Stimulated activated naive CD8-positive, alpha-beta T cell treated with anti-CD3 and anti-CD28 coated beads, Interleukin-15, amount 100 ng/mL, for 72 hours (primary cell): Measurements from ENCODE around the gene CD38.
"Not testable (repeated sequence)": the region's sequence is repeated elsewhere in the genome, so short reads cannot be mapped to it uniquely, and the experiment has no call there.

ENCODE experiments used
- ATAC-seq: fragments of 150-1000 bp; cut with Tn5 transposase; 2 replicates; pipeline ENCODE4 v1.10.0; 2021; ENCODE audit warnings: mild to moderate bottlenecking, moderate library complexity
- DNase-seq, 2 donors: peaks; one replicate each; pipeline ENCODE4 v3.0.0; 2021 to 2022
- H3K27ac Mint-ChIP-seq, 2 donors: one replicate each; pipeline ENCODE4 v1.8.0; 2022; ENCODE audit warnings: mild to moderate bottlenecking in 2 of 2, mixed read lengths in 2 of 2, moderate library complexity in 2 of 2
- H3K27me3 Mint-ChIP-seq: one replicate; pipeline ENCODE4 v1.8.0; 2022; ENCODE audit warnings: mixed read lengths
- H3K4me1 Mint-ChIP-seq: one replicate; pipeline ENCODE4 v1.8.0; 2022; ENCODE audit warnings: mild to moderate bottlenecking, mixed read lengths
- H3K4me3 Mint-ChIP-seq, 2 donors: one replicate each; pipeline ENCODE4 v1.8.0; 2022; ENCODE audit warnings: mild to moderate bottlenecking in 2 of 2, mixed read lengths in 2 of 2, moderate library complexity in 1 of 2
- H3K9me3 Mint-ChIP-seq, 2 donors: one replicate each; pipeline ENCODE4 v1.8.0; 2022; ENCODE audit warnings: mixed read lengths in 2 of 2

Gene CD38

DNA sequence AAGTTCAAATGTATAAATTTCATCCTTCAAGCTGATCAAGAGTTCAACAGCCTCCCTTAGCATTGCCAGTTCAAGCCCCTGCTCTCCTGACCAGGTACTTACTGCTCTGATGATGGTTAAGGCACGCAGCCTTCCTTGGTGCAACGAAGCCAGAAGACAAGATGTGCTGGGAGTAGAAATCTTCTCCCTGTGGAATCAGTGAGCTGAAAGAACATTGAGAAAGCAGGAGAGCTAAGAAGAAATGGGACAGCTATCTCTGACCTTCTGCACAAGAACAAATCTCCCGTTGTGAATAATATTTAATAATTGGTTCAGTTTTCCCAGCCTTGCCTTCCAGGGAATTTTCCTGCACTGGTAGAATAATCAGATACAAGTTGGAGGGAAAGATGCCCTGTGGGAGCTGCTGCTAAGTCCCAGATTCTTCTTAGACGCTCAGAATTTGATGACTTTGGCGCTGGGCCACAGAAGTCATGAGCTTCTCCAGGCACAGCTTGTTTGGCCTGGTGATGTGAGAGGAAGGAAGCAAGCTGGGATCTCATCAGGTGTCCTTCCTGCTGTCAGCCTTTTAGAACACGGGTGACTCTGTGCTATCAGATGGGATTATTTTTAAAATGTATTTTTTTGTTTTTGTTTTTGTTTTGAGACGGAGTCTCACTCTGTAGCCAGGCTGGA is 77.8 kb downstream of the CD38 start:
- ATAC-seq (no peak), DNase-seq (no peak)
- Mint-ChIP-seq H3K27ac (peak overlapping the region in 1 of 2 donors; percentile 72), H3K4me3 (no peak overlapping the region), H3K27me3 (peaks cover 7% of the 10 kb centered on the region), H3K9me3 (no peaks in the 10 kb centered on the region), H3K4me1 (no peaks in the 10 kb centered on the region)

DNA sequence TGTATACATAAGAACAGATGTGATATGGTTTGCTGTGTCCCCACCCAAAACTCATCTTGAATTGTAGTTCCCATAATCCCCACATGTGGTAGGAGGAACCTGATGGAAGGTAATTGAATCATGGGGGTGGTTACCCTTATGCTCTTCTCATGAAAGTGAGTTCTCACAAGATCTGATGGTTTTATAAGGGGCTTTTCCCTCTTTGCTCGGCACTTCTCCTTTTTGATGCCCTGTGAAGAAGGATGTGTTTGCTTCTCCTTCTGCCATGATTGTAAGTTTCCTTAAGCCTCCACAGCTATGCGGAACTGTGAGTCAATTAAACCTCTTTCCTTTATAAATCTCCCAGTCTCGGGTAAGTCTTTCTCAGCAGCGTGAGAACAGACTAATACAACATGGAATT is 83.1 kb downstream of the CD38 start:
- not testable (repeated sequence) for DNase-seq, H3K9me3 Mint-ChIP-seq, H3K4me3 Mint-ChIP-seq, H3K27ac Mint-ChIP-seq, ATAC-seq, H3K4me1 Mint-ChIP-seq
- H3K27me3 Mint-ChIP-seq = peaks cover 13% of the 10 kb centered on the region

DNA sequence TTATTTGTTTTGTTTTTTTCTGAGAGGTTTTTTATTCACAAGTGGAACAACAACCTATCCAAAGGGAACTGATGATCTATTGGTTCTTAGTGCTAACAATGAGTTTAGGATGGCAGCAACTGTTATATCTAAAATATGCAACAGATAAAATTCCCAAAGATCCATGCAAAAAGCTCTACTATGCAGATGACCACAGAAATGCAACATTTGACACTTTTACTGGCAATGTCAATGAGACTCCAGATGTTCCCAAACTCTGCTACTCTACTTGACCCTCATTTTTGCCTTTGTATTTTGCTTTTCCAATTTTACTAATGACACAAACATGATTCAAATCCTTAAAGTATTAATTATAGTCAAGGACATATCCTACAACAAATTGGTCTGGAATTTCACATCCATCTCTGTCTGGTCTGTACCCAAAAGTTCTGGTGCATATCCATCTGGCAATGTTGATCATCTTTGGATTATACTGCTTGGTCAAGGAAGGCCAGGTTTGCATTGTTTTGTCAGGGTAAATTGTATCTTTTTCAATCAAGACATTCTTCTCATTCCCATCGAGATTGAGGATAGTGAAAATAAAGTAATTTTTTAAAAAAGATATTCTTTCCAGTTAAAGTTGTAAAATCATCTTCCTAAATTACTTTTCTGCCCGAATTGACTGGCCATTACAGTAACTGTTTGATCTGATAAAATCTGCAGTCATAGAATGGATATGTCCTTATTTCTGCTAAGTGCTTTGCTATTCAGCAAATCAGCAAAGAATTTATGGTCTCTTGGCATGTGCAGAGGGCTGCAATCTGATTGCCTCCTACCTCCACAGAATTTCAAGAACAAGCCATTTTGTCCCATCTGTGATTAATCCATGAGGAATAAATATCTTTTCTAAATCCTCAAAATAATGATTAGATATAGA is 86.8 kb downstream of the CD38 start:
- Mint-ChIP-seq H3K27ac (no peak overlapping the region), H3K4me3 (no peak overlapping the region), H3K9me3 (no peaks in the 10 kb centered on the region), H3K4me1 (peaks cover 6% of the 10 kb centered on the region), H3K27me3 (peaks cover 6% of the 10 kb centered on the region)
- DNase-seq = no peak
- ATAC-seq = no peak

DNA sequence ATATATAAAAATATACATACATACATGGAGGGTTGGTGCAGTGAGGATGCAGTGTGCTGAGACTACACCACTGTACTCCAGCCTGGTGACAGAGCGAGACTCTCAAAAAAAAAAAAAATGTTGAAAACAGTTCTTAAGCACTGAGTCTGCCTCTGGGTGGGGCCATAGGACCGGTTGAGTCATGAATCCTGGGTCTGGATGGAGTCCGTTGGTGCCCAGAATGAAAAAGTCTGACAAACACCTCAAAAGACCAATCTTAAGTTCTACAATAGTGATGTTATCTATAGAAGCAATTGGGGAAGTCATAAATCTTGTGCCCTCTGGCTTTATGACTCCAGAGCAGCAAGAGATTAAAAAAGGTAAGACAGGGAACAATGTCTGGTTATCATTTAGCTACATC is 90.0 kb downstream of the CD38 start:
- ATAC-seq = peak; percentile 50
- H3K4me3 Mint-ChIP-seq = no peak overlapping the region
- peaks cover 6% of the 10 kb centered on the region for H3K4me1 Mint-ChIP-seq
- H3K27me3 Mint-ChIP-seq = peaks cover 8% of the 10 kb centered on the region
- H3K27ac Mint-ChIP-seq = no peak overlapping the region
- DNase-seq = no peak
- no peaks in the 10 kb centered on the region for H3K9me3 Mint-ChIP-seq

DNA sequence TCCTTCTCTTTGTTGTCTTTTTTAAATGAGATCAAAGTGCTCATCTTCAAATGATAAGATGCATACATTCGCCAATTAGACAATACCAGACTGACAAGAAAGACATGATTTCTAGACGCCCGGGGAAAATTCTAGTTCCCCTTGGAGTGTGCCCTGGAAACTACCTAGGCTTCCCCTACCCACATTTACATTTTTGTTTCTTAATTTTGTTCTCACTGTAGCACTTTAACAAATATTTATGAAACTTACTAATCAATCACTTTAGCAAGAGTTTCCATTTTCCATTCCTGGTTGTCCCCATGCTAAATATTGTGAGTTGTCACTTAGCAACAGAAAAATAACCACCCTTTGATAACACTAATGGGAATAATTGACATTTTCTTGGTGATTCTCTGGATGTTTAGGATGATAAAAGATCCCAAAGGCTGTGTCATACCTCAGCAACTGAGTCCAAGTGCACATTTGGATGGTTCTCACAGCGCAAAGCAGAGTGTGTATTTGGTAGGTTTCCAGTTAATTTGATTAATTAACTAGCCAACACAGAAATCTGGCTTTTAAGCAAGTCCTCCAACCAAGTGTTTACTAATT is 90.8 kb downstream of the CD38 start:
- ATAC-seq (no peak), DNase-seq (no peak)
- Mint-ChIP-seq H3K27ac (peak overlapping the region in 1 of 2 donors; percentile 48), H3K4me3 (no peak overlapping the region), H3K4me1 (peaks cover 6% of the 10 kb centered on the region), H3K27me3 (peaks cover 8% of the 10 kb centered on the region), H3K9me3 (no peaks in the 10 kb centered on the region)

DNA sequence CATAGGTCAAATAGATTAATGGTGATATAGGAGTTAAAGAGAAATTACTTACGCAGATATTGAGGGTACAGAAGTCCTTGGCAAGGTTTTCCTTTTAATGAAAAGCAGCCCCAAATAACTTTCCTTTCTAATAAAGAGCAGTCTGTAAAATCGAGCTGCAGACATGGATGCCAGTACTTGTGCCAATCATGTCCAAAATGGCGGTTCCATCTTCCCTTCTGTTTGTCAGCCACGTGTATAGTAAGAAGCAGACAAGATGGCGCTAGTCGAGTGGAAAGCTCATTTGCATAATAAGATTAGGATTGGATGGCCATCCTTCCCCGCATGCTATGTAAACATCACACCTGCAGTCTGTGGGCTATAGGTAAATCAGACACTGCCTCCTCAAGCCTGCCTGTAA is 92.0 kb downstream of the CD38 start:
- Mint-ChIP-seq H3K4me1 (peaks cover 6% of the 10 kb centered on the region), H3K27me3 (peaks cover 8% of the 10 kb centered on the region), H3K27ac (no peak overlapping the region), H3K9me3 (no peaks in the 10 kb centered on the region), H3K4me3 (no peak overlapping the region)
- DNase-seq = no peak
- ATAC-seq = no peak

DNA sequence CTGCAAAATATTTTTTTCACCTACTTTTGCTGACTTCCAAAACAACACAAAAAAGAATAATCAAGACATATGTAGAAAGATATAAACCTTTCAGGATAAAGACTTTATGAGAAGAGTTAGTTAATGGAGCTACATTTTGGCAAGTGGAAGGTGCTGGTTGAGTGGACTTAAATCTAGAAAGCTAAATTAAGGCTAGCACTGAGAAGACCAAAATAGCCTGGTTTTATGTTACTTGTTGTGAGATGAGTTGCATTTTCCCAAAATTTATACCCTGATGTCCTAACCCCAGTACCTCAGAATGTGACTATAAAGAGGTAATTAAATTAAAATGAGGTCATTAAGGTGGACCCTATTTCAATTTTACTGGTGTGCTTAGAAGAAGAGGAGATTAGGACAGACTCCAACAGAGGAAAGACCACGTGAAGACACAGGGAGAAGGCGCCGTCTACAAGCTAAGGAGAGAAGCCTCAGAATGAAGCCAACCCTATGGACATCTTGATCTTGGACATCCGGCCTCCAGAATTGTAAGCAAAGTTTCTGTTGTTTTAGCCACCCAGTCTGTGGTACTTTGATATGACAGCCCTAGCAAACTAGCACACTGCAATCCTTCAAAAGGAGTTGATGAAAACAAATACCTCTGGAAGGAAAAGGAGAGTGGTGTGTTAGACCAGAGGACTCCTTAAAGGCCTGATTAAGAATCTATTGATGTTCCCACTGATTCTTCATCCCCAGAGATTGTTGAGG is 93.0 kb downstream of the CD38 start:
- Mint-ChIP-seq H3K27me3 (peaks cover 8% of the 10 kb centered on the region), H3K4me3 (no peak overlapping the region), H3K4me1 (peaks cover 6% of the 10 kb centered on the region), H3K27ac (no peak overlapping the region), H3K9me3 (no peaks in the 10 kb centered on the region)
- ATAC-seq = no peak
- DNase-seq = no peak

DNA sequence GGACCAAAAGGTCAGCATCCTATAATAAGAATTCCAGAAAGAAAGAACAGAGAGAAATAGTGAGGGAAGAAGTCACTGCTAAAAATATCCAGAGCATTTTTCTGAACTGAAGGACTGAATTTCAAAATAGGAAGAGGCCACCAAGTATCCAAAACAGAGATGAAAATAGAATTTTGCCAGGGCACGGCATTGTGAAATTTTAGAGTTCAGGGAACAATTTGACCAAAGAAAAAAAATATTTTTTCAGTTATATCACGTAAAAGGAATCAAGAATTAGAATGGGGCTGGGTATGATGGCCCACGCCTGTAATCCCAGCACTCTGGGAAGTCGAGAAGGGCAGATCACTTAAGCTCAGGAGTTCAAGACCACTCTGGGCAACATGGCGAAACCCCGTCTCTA is 95.0 kb downstream of the CD38 start:
- ATAC-seq (no peak), DNase-seq (no peak)
- no peak overlapping the region for H3K27ac Mint-ChIP-seq
- H3K4me1 Mint-ChIP-seq = peaks cover 6% of the 10 kb centered on the region
- peaks cover 8% of the 10 kb centered on the region for H3K27me3 Mint-ChIP-seq
- H3K9me3 Mint-ChIP-seq = peaks cover 9 to 10% of the 10 kb centered on the region in 2 donors
- H3K4me3 Mint-ChIP-seq = no peak overlapping the region

DNA sequence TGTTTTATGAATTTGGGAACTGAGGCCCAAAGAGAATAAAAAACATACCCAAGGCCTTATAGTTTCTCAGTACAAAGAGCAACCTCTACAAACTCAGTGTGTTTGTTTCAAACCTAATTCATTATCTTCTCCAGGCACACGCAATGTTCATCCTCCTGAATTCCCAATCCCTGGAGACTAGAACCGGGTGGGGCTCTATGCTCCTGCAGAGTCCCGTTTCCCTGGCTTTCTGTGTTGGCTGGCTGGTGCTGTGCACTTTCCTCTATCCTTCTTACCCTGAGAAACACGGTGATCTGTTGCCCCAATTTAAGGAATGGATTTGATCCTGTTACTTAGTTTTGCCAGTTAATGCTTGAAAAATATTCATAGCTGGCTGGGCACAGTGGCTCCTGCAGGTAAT is 96.5 kb downstream of the CD38 start:
- Mint-ChIP-seq H3K9me3 (peaks cover 11 to 14% of the 10 kb centered on the region in 2 donors), H3K27ac (peak overlapping the region in 1 of 2 donors; percentile 68), H3K4me1 (no peaks in the 10 kb centered on the region), H3K4me3 (no peak overlapping the region), H3K27me3 (peaks cover 8% of the 10 kb centered on the region)
- no peak for DNase-seq
- no peak for ATAC-seq

DNA sequence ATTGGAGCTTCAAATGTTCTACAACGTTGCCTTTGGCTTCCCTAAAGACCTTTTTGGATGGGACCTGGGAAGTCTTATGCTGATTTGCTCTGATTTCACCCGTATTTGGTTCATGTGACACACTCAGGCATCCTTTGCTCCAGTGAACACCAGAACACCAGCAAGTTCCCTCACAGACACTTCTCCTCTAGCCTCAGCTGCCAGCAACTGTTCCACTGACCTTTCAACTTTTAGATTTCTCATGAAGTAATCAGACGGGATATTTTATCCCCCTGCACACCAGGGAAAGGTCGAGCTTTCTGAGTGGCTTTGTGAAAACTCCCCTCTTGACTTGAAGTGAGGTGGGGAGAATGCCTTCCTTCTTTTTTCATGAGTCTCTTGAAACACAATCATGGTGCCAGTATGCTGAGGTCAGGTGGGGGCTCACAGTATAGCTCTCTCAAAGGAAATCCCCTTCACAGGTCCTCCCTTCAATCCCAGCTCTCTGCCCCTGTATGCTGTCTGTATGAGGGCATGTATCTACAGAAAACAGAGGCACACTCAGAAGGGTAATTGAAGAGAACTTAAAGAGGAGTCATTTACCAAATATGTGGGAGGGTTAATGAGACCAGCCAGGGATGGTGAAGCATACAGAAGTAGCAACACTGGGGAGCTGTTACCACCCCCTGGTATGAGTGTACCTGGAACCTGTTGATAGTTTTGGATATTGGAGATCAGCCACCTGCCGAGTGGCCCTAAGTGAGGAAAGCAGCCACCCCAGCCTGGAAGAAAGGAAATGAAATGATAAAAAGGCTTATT is 97.7 kb downstream of the CD38 start:
- Mint-ChIP-seq H3K9me3 (peaks cover 11 to 14% of the 10 kb centered on the region in 2 donors), H3K27ac (no peak overlapping the region), H3K4me1 (no peaks in the 10 kb centered on the region), H3K27me3 (peaks cover 8% of the 10 kb centered on the region), H3K4me3 (no peak overlapping the region)
- DNase-seq (no peak), ATAC-seq (peak; percentile 28)

DNA sequence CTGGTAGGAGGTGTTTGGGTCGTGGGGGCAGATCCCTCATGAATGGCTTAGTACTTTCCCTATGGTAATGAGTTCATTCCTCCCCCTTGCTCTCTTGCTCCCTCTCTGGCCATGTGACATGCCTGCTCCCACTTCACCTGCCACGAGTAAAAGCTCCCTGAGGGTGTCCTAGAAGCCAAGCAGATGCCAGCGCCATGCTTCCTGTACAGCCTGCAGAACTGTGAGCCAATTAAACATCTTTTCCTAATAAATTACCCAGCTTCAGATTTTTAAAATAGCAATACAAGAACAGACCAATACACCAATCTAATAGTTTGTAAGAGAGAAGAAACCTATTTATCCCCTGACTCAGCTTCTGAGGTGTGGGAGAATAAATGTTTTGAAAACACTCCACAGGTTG is 99.9 kb downstream of the CD38 start:
- ATAC-seq = no peak
- Mint-ChIP-seq H3K27ac (peak overlapping the region in 1 of 2 donors; percentile 71), H3K4me1 (peaks cover 6% of the 10 kb centered on the region), H3K9me3 (peaks cover 11 to 14% of the 10 kb centered on the region in 2 donors), H3K4me3 (no peak overlapping the region), H3K27me3 (peaks cover 7% of the 10 kb centered on the region)
- no peak for DNase-seq

DNA sequence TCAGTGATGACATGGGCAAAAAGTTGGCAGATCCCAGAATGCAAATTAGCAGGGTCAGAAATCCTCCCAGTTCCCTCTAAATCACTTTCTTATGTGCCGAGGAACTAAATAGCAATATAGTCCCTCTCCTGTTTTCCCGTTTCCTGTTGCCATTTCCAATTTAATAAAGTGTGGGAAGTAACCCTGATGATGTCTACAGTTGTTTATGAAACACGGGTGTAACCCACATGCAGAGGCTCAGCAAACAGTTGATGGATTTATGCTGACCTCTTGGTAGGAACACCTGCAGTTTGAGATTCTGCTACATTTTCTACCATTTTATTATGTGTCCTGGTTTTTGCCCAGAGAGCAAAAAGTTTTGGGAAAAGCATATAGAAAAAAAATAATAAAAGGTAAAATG is 103.7 kb downstream of the CD38 start:
- DNase-seq (no peak), ATAC-seq (no peak)
- H3K4me1 Mint-ChIP-seq = peaks cover 15% of the 10 kb centered on the region
- no peak overlapping the region for H3K27ac Mint-ChIP-seq
- H3K9me3 Mint-ChIP-seq = peaks cover 11 to 14% of the 10 kb centered on the region in 2 donors
- peaks cover 18% of the 10 kb centered on the region for H3K27me3 Mint-ChIP-seq
- no peak overlapping the region for H3K4me3 Mint-ChIP-seq

DNA sequence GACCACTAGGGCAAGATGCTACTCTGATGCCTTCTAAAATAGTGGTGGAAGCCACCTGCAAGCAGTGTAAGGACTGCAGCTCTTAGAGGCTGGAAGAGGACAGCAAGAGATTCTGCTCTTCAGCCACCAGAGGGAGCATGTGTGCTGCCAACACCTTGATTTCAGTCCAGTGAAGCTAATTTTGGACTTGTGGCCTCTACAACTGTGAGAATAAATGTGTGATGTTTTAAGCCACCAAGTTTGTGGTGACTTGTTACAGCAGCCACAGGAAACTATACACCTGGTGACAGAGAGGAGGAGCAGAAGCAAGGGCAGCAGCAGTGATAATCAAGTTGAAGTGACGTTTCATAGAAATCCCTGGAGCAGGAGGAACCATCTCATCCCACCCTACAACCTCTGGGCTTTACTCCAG is 104.6 kb downstream of the CD38 start:
- H3K4me1 Mint-ChIP-seq = peaks cover 15% of the 10 kb centered on the region
- H3K9me3 Mint-ChIP-seq = peaks cover 7 to 8% of the 10 kb centered on the region in 2 donors
- H3K4me3 Mint-ChIP-seq = no peak overlapping the region
- no peak overlapping the region for H3K27ac Mint-ChIP-seq
- ATAC-seq = peak; percentile 90
- peaks cover 18% of the 10 kb centered on the region for H3K27me3 Mint-ChIP-seq
- peak; percentile 52 to 61 for DNase-seq

DNA sequence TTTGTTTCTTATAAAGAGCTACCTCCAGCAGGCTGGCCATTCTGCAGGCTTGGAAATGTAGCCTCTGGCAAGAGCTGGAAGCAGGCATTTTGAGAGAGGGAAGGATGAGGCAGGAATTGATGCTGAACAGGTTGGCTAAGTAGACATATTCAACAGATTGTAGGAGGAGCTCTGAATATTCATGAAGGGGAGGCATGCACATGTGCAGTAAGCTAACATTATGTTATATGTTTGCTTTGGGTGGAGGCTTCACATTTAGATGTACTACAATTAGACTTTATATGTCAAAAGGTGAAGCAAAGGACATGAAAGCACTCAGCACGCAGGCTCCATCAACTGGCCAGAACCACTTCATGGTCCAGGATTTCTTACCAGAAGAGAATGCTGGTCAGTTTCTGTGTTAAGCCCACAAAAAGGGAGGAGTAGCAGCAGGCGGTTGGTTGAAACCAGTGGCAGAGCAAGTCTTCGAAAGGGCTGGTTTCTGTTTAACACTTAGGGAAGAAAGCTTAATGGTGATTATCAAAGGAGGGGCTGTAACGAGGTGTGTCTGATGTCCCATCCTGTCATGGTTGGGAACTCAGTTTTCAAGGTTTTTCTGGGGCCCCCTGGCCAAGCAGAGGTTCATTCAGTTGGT is 105.6 kb downstream of the CD38 start:
- Mint-ChIP-seq H3K4me1 (peaks cover 20% of the 10 kb centered on the region), H3K4me3 (no peak overlapping the region), H3K27me3 (peaks cover 18% of the 10 kb centered on the region), H3K27ac (no peak overlapping the region), H3K9me3 (no peaks in the 10 kb centered on the region)
- ATAC-seq = no peak
- no peak for DNase-seq
